PC-9 (cell line): Measurements from ENCODE around the gene SYT11.

Experiments
- EZH2 ChIP-seq: fragments of 200-600 bp; sonication (generic); IDR thresholded peaks from 2 replicates; pipeline ENCODE4 v1.8.0; 2017; ENCODE audit warnings: antibody characterized with exemption, low read depth
- TF ChIP-seq, protein P1 (sequence below): fragments of 200-600 bp; sonication (generic); conservative IDR thresholded peaks from 2 replicates; pipeline ENCODE4 v1.6.1; 2017; ENCODE audit warnings: mixed run types, antibody characterized with exemption, mild to moderate bottlenecking, moderate library complexity

DNA sequence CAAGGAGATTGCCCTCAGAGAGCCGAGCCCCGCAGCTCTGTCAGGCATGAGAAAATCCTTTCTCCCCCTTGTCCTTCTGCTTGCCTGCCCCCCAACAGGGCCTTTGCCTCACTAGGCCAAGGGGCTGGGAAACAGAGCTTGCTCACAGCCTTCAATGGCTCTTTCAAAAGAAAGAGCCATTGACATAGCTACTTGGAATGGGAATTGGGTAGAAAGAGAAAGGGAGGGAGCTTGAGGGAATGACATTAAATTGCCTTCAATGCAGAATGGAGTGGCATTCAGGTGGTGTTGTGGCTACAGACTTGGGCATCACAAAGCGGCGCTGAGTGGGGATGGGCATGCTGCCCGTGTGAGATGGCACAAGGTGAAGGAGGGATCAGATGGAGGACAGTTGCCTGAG lies 13.2 kb downstream of the SYT11 start:
- TF ChIP-seq, protein P1, sequence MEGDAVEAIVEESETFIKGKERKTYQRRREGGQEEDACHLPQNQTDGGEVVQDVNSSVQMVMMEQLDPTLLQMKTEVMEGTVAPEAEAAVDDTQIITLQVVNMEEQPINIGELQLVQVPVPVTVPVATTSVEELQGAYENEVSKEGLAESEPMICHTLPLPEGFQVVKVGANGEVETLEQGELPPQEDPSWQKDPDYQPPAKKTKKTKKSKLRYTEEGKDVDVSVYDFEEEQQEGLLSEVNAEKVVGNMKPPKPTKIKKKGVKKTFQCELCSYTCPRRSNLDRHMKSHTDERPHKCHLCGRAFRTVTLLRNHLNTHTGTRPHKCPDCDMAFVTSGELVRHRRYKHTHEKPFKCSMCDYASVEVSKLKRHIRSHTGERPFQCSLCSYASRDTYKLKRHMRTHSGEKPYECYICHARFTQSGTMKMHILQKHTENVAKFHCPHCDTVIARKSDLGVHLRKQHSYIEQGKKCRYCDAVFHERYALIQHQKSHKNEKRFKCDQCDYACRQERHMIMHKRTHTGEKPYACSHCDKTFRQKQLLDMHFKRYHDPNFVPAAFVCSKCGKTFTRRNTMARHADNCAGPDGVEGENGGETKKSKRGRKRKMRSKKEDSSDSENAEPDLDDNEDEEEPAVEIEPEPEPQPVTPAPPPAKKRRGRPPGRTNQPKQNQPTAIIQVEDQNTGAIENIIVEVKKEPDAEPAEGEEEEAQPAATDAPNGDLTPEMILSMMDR, result no peak
- no peak for TF ChIP-seq EZH2
